HG02798 (cell line): ENCODE results near the gene TPM1.
A peak's percentile ranks its signal among the peaks of the same experiment; 100 is the strongest.

Experiments
- ATAC-seq: cut with Tn5 transposase; IDR thresholded peaks from one replicate; pipeline ENCODE4 v1.9.1; 2021; ENCODE audit warnings: mild to moderate bottlenecking; ENCODE audit not compliant: unreplicated experiment, poor library complexity

Gene TPM1

DNA sequence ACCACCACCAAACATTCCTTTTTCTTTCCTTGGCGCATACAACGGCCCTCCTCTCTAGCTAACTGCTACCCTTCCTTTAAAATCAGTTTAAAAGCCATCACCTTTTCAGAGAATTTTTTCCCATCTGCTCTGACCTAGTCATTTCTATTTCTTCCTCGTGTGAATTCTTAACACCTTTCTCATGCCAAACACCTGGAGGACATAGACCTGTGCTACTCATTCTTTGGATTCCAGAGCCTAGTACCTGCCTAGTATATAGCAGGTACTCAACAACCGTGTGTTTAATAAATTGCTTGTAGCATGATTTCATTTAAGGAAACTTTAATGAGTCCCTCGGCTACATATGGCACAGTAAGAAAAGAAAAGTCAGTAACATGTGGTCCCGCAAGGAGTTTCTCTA is 2.0 kb upstream of the TPM1 start:
- ATAC-seq = no peak

DNA sequence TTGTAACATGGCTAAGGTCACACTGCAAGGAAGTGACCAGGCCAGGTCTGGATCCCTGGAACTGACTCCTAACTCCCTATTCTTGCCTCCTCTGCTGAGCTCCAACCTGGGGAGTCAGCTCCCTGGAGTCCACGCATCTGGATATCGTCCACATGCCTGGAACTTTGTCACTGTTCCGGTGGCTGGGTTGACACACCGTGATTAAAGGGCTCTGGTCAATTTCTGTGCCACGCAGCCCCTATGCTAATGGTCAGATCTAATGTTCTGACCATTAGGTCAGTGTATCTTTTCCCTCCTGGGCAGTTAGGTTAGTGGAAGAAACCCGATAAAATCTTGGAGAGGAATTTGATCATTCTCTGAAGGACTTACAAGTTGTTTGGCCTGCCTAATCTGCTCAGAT is 1.6 kb upstream of the TPM1 start:
- no peak for ATAC-seq

DNA sequence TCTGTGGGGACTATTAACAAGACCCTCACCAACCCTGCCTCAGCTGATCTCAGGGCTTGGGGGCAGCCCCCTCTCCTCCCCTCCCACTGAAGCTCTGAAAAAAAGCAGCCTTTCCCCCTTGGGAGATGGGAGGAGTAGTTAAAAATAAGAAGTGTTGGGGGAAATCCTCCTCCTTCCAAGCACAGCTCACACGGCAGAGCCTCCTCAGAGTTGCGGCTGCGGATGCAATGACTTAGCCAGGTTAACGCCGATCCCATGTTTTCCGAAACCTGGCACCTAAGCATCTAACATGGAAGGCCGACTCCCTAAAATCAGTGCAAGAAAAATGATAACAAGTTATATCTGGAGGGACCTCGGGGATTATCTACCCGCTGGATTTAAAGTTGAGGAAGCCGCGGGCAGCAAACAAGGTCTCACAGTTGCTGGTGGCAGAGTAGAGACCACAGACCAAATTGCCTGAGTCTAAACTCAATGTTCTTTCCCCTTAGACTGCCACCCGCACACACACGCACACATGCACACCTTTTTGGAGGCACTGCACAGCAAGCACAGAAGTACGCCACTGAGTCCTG is 1.1 kb upstream of the TPM1 start:
- no peak for ATAC-seq

DNA sequence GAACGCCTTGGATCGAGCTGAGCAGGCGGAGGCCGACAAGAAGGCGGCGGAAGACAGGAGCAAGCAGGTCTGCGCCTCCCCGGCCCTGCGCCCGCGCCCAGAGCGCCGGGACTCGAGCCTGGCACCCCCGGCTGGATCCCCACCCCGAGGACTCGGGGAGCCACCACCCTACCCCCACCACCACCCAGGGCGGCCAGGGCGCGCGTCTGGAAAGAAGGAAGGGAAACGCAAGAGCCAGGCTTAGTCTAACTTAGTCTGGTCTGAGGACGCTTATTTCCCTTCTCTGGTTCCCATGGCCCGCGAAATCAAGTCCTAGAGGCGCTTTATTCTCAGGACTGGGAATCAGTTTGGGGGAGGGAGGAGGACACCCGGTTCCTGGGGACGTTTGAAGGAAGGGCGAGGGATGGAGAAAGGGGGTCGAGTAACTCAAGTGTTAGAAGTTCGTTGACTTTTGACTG is 359 bp downstream of the TPM1 start:
- ATAC-seq = no peak

DNA sequence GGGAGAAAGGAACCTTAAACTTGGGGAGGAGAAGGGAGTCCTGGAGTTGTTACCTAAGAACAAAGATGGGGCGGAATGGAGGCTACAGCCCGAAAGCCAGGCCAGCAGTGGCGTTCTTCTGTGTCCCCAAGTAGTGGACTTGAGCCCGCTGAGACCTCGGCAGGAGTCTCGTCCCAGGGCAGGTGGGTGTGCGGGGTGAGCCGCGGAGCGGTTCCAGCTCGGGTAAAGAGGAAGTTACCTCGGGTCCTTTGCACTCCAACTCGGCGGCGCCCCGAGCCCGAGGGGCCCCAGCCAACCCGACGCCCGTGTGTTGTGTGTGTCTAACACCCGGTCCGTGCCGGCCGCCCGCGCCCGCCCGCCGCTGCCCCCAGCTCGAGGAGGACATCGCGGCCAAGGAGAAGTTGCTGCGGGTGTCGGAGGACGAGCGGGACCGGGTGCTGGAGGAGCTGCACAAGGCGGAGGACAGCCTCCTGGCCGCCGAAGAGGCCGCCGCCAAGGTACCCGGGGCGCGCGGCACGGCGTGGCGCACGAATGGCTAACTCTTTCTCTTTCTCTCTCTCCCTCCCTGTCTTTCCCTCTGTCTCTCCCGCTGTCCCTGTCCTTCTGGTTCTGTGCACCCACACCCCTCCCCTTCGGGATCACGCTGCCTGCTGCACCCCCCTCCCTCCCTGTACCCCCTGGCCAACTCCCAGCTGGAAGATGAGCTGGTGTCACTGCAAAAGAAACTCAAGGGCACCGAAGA is 959 bp downstream of the TPM1 start:
- ATAC-seq = no peak

DNA sequence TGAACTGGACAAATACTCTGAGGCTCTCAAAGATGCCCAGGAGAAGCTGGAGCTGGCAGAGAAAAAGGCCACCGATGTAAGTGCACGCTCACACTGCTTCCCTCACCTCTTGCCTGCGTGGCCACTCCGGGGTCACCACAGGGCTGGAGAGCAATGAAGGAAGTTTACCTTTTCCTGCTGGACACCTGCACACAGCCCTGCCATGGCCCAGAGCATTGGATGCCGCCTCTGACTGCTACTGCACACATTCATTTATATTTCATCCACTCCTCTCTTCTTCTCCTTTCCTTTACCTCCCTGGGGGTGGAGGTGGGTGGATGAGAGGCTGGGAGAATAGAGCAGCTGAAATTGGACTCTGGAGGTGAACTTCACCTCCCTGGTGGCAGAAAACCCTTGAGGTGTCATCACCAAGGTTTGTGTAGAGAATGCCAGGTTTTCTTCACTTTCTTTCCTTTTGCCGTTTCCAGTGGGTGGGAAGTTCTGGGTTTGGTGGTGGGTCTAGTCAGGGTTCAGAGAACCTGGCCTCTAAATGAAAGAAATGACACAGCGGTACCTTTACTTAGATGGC is 1.6 kb downstream of the TPM1 start:
- ATAC-seq = no peak

DNA sequence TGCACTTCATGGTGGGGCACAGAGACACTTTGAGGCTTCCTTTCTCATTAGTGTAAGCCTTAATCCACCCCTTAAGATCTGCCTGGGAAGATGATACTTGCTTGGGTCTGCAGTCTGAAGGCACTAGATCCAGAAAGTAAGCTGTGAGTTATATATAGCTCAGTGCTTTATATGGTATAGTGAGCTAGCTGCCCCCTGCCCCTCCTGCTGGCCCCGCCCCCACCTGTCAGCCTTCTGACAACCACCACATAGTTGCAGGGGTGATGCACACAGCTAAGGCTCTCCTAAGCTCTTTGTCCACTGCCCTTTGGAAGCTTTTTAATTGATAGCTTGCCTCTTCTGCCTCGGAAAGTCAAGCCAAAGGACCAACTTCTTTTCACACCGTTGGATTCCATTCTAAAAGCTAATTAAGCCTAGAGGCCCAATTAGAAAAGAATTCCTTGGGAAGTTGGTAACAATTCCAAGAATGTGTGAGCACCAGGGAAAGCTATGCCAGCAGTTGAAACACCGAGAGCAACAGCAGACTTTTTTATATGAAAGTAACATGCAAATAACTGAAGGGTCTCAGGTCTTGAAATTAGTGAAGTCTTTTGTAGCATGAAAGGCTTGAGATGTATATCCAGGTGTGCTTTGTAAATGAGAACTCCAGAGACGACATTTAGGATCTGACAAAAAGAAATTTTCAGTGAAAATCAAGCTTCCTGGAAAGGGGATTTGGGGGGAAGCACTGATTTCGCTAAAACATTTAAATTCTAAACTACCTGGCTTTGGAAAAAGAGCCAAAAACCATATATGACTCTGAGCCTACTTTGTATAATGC is 2.3 kb downstream of the TPM1 start:
- no peak for ATAC-seq

DNA sequence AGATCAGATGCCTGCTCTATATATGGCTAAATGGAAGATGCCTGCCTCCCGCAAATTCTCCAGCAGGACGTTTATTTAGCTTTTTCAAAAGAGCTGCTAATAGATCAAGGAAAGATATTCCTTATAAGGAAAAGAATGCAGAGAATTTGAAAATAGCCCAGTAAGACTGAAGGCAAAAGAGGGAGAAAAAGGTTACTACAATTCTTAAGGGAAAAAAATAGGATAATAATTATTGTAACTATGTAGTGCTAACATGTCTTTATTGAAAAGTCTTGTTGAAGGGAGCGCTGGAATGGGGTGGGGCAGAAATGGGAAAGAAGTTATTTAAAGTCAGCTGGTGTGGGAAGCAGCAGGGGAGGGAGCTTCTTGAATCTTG is 2.9 kb downstream of the TPM1 start:
- ATAC-seq = no peak

DNA sequence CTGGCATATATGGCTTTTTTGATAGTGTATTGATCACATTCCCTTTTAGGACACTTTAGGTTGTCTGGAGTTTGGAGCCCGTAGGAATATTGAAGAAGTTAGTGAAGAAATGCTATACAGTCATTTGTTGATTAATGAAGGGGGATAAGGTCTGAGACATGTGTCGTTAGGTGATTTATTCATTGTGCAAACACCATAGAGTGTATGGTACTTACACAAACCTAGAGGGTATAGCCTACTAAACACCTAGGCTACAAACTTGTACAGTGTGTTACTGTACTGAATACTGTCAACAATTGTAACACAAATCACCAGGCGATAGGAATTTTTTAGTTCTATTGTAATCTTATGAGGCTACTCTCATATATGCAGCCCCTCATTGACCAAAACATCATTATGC is 3.3 kb downstream of the TPM1 start:
- no peak for ATAC-seq

DNA sequence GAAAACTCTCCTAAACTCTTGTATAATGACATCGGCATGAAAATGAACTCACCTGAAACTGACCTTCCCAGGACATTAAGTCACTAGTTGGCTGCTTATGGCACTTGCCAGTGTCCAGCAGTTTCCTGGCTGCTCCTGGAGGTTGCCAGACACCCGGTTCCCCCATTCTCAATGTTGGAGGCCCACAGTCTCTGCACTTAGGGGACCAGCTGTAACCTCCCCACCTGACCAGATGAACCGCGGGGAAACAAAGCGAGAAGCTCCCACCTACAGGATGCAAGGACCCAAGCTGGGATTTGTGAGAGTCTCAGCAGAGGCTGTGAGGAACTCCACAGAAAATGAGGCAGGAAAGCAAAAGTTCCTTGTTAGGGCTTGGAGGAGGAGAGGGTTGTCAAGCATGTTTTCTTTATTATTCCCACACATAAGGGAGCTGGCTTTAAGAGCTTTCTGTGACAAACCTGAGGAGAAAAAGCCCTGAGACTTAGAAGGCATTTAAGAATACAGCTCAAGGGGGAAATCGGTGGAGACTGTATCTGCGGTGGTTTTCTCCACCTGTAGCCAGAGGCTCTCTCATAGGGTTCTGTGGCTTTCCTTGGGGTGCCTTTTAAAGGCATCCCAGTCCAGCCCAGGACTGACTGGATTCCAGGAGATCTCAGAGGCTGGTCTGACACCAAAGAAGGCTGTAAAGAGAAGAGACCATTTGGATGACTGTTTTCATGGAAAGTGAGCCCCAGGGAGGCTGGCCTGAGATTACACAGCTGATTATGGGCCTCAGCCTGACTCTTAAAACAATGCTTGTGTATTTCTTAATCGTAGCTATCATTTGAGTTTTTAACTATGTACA is 4.6 kb downstream of the TPM1 start:
- no peak for ATAC-seq

DNA sequence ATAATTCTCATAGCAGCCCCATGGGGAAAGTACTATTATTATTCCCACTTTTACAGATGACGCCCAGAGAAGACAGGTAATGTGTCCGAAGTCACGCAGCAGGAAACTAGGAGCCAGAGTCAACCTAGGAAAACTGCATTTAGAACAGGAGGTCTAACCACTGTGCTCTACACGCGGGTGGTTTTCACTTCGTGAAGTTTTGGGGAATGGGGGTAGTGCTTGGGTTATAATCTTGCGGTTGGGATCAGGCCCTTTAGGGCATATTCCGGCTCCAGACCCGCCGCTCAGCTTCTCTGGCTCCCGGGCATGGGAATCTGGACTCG is 5.2 kb downstream of the TPM1 start:
- no peak for ATAC-seq

DNA sequence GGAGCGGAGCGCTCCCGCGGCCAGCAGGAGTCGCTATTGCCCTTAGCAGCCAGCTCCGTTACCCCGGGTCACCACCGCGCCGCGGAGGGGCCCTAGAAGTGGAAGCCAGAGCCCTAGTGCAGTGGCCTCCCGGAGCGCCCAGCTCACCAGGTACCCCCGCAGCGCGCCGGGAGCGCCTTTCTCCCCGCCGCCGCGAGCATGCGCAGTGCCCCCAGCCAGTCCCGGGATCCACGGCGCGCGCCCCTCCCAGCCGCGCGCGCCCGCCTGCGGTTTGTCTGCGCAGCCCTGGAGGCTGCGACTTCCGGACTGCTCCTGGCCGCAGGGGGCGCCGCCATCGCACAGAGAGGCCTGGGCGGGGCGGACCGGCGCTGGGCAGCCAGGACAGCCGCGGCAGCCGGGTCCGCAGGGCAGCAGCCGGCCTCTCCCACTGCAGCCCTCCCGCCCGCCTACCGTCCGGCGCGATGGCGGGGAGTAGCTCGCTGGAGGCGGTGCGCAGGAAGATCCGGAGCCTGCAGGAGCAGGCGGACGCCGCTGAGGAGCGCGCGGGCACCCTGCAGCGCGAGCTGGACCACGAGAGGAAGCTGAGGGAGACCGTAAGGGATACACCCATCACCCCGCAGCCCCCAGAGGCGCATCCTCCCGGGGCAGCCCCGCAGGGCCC is 5.7 kb downstream of the TPM1 start:
- peak; percentile 92 for ATAC-seq

DNA sequence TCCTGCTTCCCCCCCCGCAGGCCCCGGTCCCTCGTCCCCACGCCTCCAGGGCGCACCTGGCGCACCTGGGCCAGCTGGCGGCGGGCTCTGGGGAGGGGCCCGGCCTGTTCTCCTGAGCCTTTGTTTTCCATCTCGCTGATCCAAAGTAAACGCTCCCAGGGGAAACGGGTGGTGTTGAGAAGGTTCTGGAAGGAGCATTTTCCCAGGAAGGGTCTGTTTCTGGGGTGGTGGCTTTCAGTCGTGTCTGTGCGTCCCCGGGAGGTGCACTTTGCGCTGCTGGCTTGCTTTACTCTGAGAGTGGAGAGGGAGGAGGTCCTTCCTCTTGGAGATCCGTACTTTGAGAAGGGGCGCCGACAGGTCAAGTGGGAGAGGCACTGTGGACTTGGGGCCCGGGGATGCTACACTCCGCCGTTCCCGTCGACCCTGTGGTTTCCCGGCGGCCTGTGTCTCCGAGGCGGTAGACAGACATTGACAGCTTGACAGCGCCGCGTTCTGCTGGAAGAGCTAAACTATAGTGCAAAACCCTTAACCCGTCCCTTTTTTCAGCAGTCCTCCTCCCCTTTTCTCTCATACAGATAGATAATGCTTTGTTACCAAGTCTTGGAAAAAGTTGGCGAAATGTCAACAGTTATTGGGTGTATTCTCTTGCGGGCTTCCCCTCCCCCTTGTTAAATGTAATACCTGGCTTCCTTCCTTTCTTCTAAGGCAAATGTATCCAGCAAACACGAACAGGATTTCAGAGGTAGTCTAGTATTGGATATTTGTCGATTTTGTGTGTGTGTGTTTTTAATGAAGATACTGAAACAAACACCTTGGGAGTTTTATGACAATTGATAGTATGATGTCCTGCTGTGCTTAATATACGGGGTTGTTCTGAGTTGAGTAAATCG is 6.5 kb downstream of the TPM1 start:
- no peak for ATAC-seq

DNA sequence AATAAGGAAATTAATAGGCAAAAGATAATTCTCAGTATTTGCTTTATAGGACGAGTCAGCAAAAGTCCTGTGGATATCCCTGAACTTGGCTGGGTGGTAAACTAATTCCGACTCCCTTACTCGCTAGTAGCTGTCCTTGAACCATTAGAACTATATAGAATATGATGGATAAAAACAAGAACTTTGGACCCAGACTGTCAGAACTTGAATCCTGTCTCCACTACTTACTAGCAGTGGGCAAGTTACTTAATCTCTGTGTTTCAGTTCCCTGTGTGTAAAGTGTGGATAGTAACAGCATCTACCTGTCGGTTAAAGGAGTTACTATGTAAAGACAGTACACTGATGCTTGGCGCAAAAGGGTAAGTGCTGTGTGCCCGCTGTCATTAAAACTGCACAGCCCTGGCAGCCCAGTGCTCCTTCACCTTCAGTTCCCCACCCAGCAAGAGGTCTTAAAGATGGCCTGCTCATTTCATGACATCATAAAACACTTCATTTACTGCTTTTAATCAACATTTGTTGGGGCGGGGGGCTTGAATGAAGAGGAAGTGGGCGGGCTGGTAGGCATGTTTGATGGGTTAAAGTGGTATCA is 7.3 kb downstream of the TPM1 start:
- ATAC-seq = no peak

DNA sequence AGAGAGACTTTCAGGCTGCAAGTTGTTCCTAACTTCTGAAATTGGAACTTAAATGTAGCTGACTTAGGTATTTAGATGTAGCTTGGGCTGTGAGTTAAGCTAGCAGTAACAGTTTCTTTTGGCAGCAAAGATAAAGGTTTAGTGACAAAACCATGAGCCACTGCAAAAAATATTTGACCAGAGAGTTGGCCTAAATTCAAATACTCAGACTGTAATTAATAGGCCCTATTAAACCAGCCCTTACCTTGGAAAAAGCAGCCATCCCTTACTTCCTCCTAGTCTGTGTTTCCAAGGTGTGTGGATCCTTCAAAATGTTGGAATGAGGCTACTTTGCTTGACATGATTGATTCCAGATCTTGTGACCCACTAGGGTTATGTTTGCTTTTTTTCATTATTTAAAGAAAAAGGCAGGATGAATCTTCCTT is 8.2 kb downstream of the TPM1 start:
- ATAC-seq = no peak

DNA sequence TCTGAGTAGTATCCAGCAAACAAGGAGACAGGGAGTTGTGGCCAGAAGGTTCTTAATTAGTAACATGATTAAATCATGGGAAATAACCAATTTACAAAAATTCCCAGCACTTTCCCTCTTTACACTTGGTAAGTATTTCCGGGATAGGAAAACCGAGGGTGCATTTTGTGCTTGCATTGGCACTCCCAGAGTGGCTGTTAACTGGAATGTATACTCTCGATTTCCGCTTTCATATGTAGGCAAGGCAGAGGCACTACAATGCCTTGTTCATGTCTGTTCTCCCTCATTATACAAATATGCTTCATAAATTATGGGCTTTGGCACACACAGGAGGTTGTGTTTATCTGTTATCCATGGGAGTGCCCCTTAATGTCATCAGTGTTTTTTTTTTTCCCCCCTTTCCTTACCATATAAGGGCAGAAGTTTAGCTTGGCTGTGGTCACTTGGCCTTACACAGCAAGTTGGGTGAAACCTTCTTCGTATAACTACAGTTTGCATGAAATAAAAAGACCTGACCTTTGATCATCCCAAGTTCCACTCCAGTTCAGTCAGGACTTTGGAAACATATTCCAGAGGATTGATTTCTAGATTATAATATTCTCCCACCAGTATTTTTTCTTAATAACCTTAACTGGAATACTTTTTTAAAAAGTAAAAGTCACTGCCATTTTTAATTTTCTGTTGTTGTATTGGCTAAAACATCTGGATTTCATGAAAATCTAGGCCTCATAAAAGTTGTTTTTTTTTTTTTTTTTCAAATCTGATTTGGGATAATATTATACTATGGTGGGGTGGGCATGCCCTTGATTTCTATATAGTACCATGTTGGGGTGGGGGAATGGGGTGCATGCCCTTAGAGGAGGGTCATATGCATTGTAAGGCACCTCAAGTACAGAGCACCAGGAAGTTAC is 8.9 kb downstream of the TPM1 start:
- ATAC-seq = no peak

DNA sequence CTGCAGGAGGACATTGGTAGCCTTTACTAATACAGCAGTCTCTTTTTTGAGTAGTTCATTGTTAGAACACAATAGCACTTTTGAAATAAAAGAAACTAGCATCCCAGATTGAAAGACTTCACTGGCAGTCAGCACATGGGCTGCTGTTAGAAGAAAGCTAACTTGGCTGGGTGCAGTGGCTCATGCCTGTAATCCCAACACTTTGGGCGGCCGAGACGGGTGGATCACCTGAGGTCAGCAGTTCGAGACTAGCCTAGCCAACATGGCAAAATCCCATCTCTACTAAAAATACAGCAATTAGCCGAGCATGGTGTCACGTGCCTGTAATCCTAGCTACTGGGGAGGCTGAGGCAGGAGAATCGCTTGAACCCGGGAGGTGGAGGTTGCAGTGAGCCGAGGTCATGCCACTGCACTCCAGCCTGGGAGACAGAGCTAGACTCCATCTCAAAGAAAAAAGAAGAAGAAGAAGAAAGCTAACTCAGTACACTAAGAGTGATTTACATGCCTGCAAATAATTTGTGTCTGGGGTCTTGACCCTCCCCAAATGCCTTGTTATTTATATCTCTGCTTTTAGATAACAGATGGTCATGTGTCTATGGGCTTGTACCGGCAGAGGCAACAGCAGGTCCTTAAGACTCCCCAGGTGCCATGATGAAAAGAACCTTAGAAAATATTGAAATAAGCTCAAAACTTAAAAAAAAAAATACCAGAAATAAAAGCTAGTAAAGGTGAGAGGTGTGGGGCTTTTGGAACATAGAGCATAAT is 9.7 kb downstream of the TPM1 start:
- ATAC-seq = no peak
